K562 (cell line): ENCODE measurements around the gene SPAG16. TPM values are rescaled to one million over a fixed set of nuclear protein-coding genes. Genes with fewer than 3 reads are reported as not detected.

Experiments used
- ATAC-seq: fragments of 200-7000 bp; cut with Tn5 transposase; 3 replicates; pipeline ENCODE4 v1.9.1; 2020; ENCODE audit warnings: moderate library complexity
- BruUV-seq: library from RNA; stranded (reverse); fragments of 400-500 nt; replicated peaks from 2 replicates; lab custom pipeline; 2021; lab: Mats Ljungman, UMichigan
- CTCF ChIA-PET: fragments of 300-600 bp; formaldehyde crosslinking; extraction: SDS; loops from one replicate; lab custom pipeline; 2021; ENCODE audit warnings: low intra/inter-chr PET ratio; lab: Yijun Ruan, JAX
- POLR2A ChIA-PET: fragments of 300-600, 350-650 bp; sonication (Branson Sonifier 250); formaldehyde crosslinking; extraction: SDS; loops from one replicate; lab custom pipeline; 2021; ENCODE audit warnings: antibody characterized with exemption, inconsistent platforms; lab: Yijun Ruan, JAX
- DNase-seq, 4 experiments: peaks; one replicate each; pipeline versions ENCODE4 v3.0.0 to v3.0.0-alpha.2; 2011 to 2018; ENCODE audit warnings: low spot score in 3 of 4, mixed read lengths in 3 of 4; ENCODE audit errors: extremely low read depth in 1 of 4
- FAIRE-seq: peaks from 2 replicates; lab custom pipeline; 2011; peaks lifted over from hg19 to GRCh38; lab: Jason Lieb, UNC
- H2AFZ ChIP-seq: 2 replicates; pipeline ENCODE4 v1.6.0; 2011; ENCODE audit warnings: low read depth, low read length, control low read depth, inconsistent platforms
- H3K27ac ChIP-seq: fragments of 200-600 bp; 3 replicates; pipeline ENCODE4 v1.8.0; 2011; ENCODE audit warnings: low read depth, mild to moderate bottlenecking, control low read depth, inconsistent platforms, low read length, moderate library complexity, mixed read lengths; ENCODE audit errors: extremely low read depth
- H3K27me3 ChIP-seq, 2 experiments: fragments of 300-600 bp in 1 of 2; 2 replicates in 1 of 2; 3 replicates in 1 of 2; pipeline versions ENCODE4 v1.6.0 to v1.8.0; 2011; ENCODE audit warnings: inconsistent platforms in 2 of 2, low read length in 2 of 2, mild to moderate bottlenecking in 1 of 2, mixed read lengths in 1 of 2, moderate library complexity in 1 of 2; ENCODE audit not compliant: control insufficient read depth in 2 of 2, insufficient read depth in 2 of 2
- H3K36me3 ChIP-seq: fragments of 300-600 bp; 3 replicates; pipeline ENCODE4 v1.8.0; 2011; ENCODE audit warnings: mild to moderate bottlenecking, low read length, inconsistent platforms; ENCODE audit not compliant: control insufficient read depth, insufficient read depth
- H3K4me1 ChIP-seq, 2 experiments: fragments of 200-600 bp in 1 of 2; replicated peaks in 1 of 2; 2 replicates in 1 of 2; 3 replicates in 1 of 2; pipeline versions ENCODE4 v1.5.1 to v1.8.0; 2011; ENCODE audit warnings: inconsistent platforms in 2 of 2, low read length in 2 of 2, mild to moderate bottlenecking in 1 of 2, mixed read lengths in 1 of 2, moderate library complexity in 1 of 2; ENCODE audit not compliant: control insufficient read depth in 2 of 2, insufficient read depth in 2 of 2
- H3K4me2 ChIP-seq: 2 replicates; pipeline ENCODE4 v1.6.1; 2011; ENCODE audit warnings: low read length, control low read depth, inconsistent platforms, mixed read lengths; ENCODE audit not compliant: insufficient read depth
- H3K4me3 ChIP-seq: fragments of 200-600 bp; sonication (generic), shearing (Covaris generic); 2 replicates; pipeline ENCODE4 v1.5.1; 2016; ENCODE audit warnings: control low read depth, inconsistent platforms
- H3K79me2 ChIP-seq: fragments of 200-600 bp; 3 replicates; pipeline ENCODE4 v1.8.0; 2011; ENCODE audit warnings: low read length, inconsistent platforms; ENCODE audit not compliant: control insufficient read depth, insufficient read depth
- H3K9ac ChIP-seq, 2 experiments: 2 replicates each; pipeline versions ENCODE4 v1.6.0 to v1.6.1; 2011; ENCODE audit warnings: low read depth in 2 of 2, low read length in 2 of 2, control low read depth in 1 of 2, inconsistent platforms in 1 of 2, mild to moderate bottlenecking in 1 of 2, mixed read lengths in 1 of 2; ENCODE audit not compliant: insufficient read depth in 1 of 2
- H3K9me1 ChIP-seq: one replicate; pipeline ENCODE4 v1.6.0; 2011; ENCODE audit warnings: inconsistent platforms, mild to moderate bottlenecking, low read length, moderate library complexity; ENCODE audit not compliant: control insufficient read depth, insufficient read depth
- H3K9me3 ChIP-seq: replicated peaks from 2 replicates; pipeline ENCODE4 v1.5.1; 2011; ENCODE audit warnings: low read depth, low read length, inconsistent platforms; ENCODE audit not compliant: control insufficient read depth, insufficient read depth
- H4K20me1 ChIP-seq: replicated peaks from 2 replicates; pipeline ENCODE4 v1.6.1; 2011; ENCODE audit warnings: low read length, inconsistent platforms, mixed read lengths; ENCODE audit not compliant: control insufficient read depth, insufficient read depth
- CUX1 ChIP-seq: fragments of 200-800 bp; sonication (Bioruptor generic); IDR thresholded peaks from 2 replicates; pipeline ENCODE4 v1.6.1; 2016; ENCODE audit warnings: missing genetic modification characterization, missing compliant biosample characterization
- HCFC1 ChIP-seq: IDR thresholded peaks from 2 replicates; pipeline ENCODE4 v1.6.1; 2012; ENCODE audit warnings: low read depth, low read length, improper control_type of control experiment
- MITF ChIP-seq: IDR thresholded peaks from 2 replicates; pipeline ENCODE4 v1.6.1; 2014; ENCODE audit warnings: antibody characterized with exemption
- MLLT1 ChIP-seq, 2 experiments: fragments of 450-650 bp; IDR thresholded peaks; 2 replicates each; pipeline ENCODE4 v1.6.1; 2016
- RBFOX2 ChIP-seq: fragments of 200-400 bp; formaldehyde crosslinking; IDR thresholded peaks from 2 replicates; pipeline ENCODE4 v1.6.1; 2017; ENCODE audit warnings: low read depth, mild to moderate bottlenecking, low read length, moderate library complexity
- SP2 ChIP-seq: IDR thresholded peaks from 2 replicates; pipeline ENCODE4 v1.6.1; 2011; ENCODE audit warnings: mild to moderate bottlenecking, low read depth, low read length, moderate library complexity; ENCODE audit not compliant: poor library complexity, severe bottlenecking; ENCODE audit errors: extremely low read depth
- ZNF217 ChIP-seq: sonication (generic); formaldehyde crosslinking; IDR thresholded peaks from 2 replicates; pipeline ENCODE4 v1.8.0; 2022; ENCODE audit warnings: mild to moderate bottlenecking, missing genetic modification reagents
- ZNF584 ChIP-seq: fragments of 200-800 bp; sonication (Bioruptor generic); IDR thresholded peaks from 2 replicates; pipeline ENCODE4 v1.6.1; 2016; ENCODE audit warnings: low read depth, mild to moderate bottlenecking, missing genetic modification characterization, missing compliant biosample characterization
- ZNF717 ChIP-seq: fragments of 250-450 bp; sonication (Bioruptor Pico); IDR thresholded peaks from 2 replicates; pipeline ENCODE4 v1.5.0; 2021
- ZNF740 ChIP-seq, 3 experiments: fragments of 200-800 bp in 1 of 3; sonication (Bioruptor generic) in 1 of 3; sonication (generic) in 1 of 3; formaldehyde crosslinking in 1 of 3; IDR thresholded peaks; 2 replicates each; pipeline versions ENCODE4 v1.6.1 to v1.8.0; 2016 to 2022; ENCODE audit warnings: mild to moderate bottlenecking in 2 of 3, missing compliant biosample characterization in 2 of 3, missing genetic modification characterization in 2 of 3, missing genetic modification reagents in 1 of 3
- WGBS: fragments of 100-300 bp; shearing (Covaris generic); methylation state at CpG from one replicate; pipeline ENCODE4 v1.1.6; 2016; ENCODE audit warnings: low coverage, mixed read lengths; ENCODE audit not compliant: insufficient coverage; ENCODE audit errors: missing lambda C conversion rate; 5-methylcytosine and 5-hydroxymethylcytosine counted together
- in situ Hi-C: fragments of 300-500 bp; cut with MboI; formaldehyde crosslinking; loops from 4 replicates; pipeline ENCODE4 v1.15.0; 2018; ENCODE audit warnings: inconsistent platforms, mixed read lengths
- intact Hi-C: fragments of 100-400 bp; cut with micrococcal nuclease; formaldehyde crosslinking; loops from 2 replicates; pipeline ENCODE4 v1.14.2; 2022
- polyA plus RNA-seq, 8 experiments: library from polyadenylated mRNA; depleted of rRNA in 4 of 8; stranded (reverse) in 5 of 8; unstranded in 3 of 8; fragments of >200 nt; fragmentation: Nextera tagmentation in 2 of 8; fragmentation: Illumina TruSeq in 1 of 8; extraction: Ambion mirVana in 2 of 8; extraction: Trizol in 1 of 8; gene quantifications; 2 replicates each; pipeline versions ENCODE4 v1.2.1 to v1.2.3, GENCODE V29; 2011 to 2014; ENCODE audit warnings: inconsistent platforms in 1 of 8, missing spikeins in 1 of 8
- total RNA-seq, 7 experiments: library from RNA; depleted of rRNA in 6 of 7; stranded (reverse); fragments of >200 nt in 6 of 7; fragmentation: Illumina TruSeq in 2 of 7; extraction: Trizol in 2 of 7; gene quantifications; 2 replicates each; pipeline versions ENCODE4 v1.2.1 to v1.2.3, GENCODE V29; 2011 to 2021; ENCODE audit warnings: low replicate concordance in 1 of 7
- TF ChIP-seq, protein P1 (sequence below): fragments of 450-650 bp; IDR thresholded peaks from 2 replicates; pipeline ENCODE4 v1.6.1; 2016; ENCODE audit warnings: antibody characterized with exemption

The SPAG16 gene
- total and polyA plus RNA-seq, 9 of the 15 experiments (the other 6 are each of a cell fraction or from before 2014, with no cell fraction given) = 0.98 to 5.9 (median 3.5) TPM

DNA sequence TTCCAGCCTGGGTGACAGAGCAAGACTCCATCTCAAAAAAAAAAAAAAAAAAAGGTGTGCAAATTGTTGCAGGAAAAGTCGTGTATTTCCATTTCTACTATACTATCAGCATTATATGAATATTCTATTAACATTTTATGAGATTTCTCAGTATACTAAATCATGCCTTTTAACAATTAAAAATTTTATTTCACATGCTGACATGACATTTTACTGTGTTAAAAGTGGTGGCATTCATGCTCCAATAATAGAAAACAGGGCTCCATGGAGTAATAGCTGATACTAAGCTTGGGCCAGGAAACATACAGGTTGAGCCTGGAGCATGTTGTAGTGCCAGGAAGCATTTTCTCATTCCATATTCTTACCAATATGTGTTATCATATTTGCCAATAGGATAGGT, 141.4 kb downstream of the SPAG16 start:
- Histone ChIP-seq H3K4me1 (no peaks in the 10 kb centered on the region), H3K36me3 (no peaks in the 10 kb centered on the region), H3K9me1 (no peaks in the 10 kb centered on the region), H3K4me2 (no peak overlapping the region), H3K9ac (no peak overlapping the region), H4K20me1 (no peaks in the 10 kb centered on the region), H3K27ac (no peak overlapping the region), H3K9me3 (no peaks in the 10 kb centered on the region), H3K79me2 (no peaks in the 10 kb centered on the region), H2AFZ (no peak overlapping the region), H3K27me3 (no peaks in the 10 kb centered on the region), H3K4me3 (no peak overlapping the region)
- intact Hi-C loops (no loop called here), in situ Hi-C loops (no loop called here)
- 0% methylated on average over 1 of the region's 1 CpG for WGBS
- FAIRE-seq (no peak), DNase-seq (no peak), ATAC-seq (no peak)
- POLR2A ChIA-PET = no interaction called here
- CTCF ChIA-PET = no interaction called here
- no TSS peak for BruUV-seq
- TF ChIP-seq HCFC1 (no peak), ZNF717 (no peak), MLLT1 (IDR thresholded peaks at IDR 0.05) (no peak), MITF (no peak), ZNF217 (no peak), RBFOX2 (no peak), SP2 (no peak), ZNF740 (CRISPR knock-in tag; IDR thresholded peaks at IDR 0.05) (no peak), ZNF740 (tag; IDR thresholded peaks at IDR 0.05) (no peak), CUX1 (no peak), ZNF584 (no peak)
- TF ChIP-seq, protein P1, sequence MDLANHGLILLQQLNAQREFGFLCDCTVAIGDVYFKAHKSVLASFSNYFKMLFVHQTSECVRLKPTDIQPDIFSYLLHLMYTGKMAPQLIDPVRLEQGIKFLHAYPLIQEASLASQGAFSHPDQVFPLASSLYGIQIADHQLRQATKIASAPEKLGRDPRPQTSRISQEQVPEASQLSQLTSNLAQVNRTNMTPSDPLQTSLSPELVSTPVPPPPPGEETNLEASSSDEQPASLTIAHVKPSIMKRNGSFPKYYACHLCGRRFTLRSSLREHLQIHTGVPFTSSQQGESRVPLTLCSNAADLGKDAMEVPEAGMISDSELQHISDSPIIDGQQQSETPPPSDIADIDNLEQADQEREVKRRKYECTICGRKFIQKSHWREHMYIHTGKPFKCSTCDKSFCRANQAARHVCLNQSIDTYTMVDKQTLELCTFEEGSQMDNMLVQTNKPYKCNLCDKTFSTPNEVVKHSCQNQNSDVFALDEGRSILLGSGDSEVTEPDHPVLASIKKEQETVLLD = no peak
